ENCODE data around the gene HIP1. TPM values are rescaled to one million over a fixed set of nuclear protein-coding genes. Genes with fewer than 3 reads are reported as not detected.

HIP1 gene
- total and polyA plus RNA-seq, 2 of the 4 experiments (the other 2 are of a cell fraction) = 6.8 to 10.0 TPM

GRCh38 chr7:75559976-75560365, 178.8 kb downstream of the HIP1 start:
- no peaks in the 10 kb centered on the region for H3K27me3 ChIP-seq (ENCODE audit: control insufficient read depth, insufficient read depth, low read length)
- H3K23ac ChIP-seq (ENCODE audit: low read depth, low read length) = no peak overlapping the region
- TF ChIP-seq RCOR1 (IDR thresholded peaks at IDR 0.05; ENCODE audit: insufficient replicate concordance, low read length) (no peak), MXI1 (IDR thresholded peaks at IDR 0.05; ENCODE audit: borderline replicate concordance, low read depth, low read length) (no peak), MAZ (IDR thresholded peaks at IDR 0.05; ENCODE audit: borderline replicate concordance, low read depth, low read length) (no peak), CHD1 (IDR thresholded peaks at IDR 0.05; ENCODE audit: low read depth, low read length) (no peak), MAFK (IDR thresholded peaks at IDR 0.05; ENCODE audit: low read depth, low read length) (no peak), SMC3 (IDR thresholded peaks at IDR 0.05; ENCODE audit: low read depth, low read length) (no peak), POLR2A (IDR thresholded peaks at IDR 0.05; ENCODE audit: low read depth, low read length) (no peak)
- TF ChIP-seq, protein P1, sequence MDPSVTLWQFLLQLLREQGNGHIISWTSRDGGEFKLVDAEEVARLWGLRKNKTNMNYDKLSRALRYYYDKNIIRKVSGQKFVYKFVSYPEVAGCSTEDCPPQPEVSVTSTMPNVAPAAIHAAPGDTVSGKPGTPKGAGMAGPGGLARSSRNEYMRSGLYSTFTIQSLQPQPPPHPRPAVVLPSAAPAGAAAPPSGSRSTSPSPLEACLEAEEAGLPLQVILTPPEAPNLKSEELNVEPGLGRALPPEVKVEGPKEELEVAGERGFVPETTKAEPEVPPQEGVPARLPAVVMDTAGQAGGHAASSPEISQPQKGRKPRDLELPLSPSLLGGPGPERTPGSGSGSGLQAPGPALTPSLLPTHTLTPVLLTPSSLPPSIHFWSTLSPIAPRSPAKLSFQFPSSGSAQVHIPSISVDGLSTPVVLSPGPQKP (IDR thresholded peaks at IDR 0.05; ENCODE audit: borderline replicate concordance, low read depth, low read length) = no peak
- H3K56ac ChIP-seq (ENCODE audit: extremely low read depth, insufficient read depth, low read length) = no peak overlapping the region
- peaks cover 2% of the 10 kb centered on the region; the same call in 1 of the 2 replicates for H3K4me1 ChIP-seq (ENCODE audit: control insufficient read depth, insufficient read depth, low read length)
- no CpG with 5 or more reads among the region's 6 CpGs for WGBS, 2 experiments (ENCODE audit: extremely low coverage in 2 of 2, insufficient read length in 1 of 2)
- ChIA-PET POLR2A (ENCODE audit: unreplicated experiment) (no interaction called here), CTCF (no interaction called here)
- no peak overlapping the region for H2BK20ac ChIP-seq (ENCODE audit: low read depth, low read length)
- no TSS peak for BruUV-seq (replicated peaks)
- dilution Hi-C loops (cut with HindIII; ENCODE audit: low sequenced_read_pairs, unreplicated experiment) (no loop called here), in situ Hi-C loops (cut with MboI; ENCODE audit: low sequenced_read_pairs) (no loop called here), intact Hi-C loops (cut with micrococcal nuclease) (no loop called here)
- no peak overlapping the region for H3K4me2 ChIP-seq (ENCODE audit: low read depth, low read length)
- no peak for ATAC-seq (ENCODE audit: low read depth)
- peaks cover 14% of the 10 kb centered on the region for H3K9me1 ChIP-seq (ENCODE audit: insufficient read depth, low read length)
- H3K4ac ChIP-seq (ENCODE audit: low read depth, low read length) = no peak overlapping the region
- no peak for DNase-seq
- H3K9ac ChIP-seq (ENCODE audit: low read depth, low read length) = no peak overlapping the region
- H2BK15ac ChIP-seq (ENCODE audit: low read depth, low read length) = no peak overlapping the region
- H4K8ac ChIP-seq (ENCODE audit: low read depth in 2 of 2, low read length in 2 of 2) = no peak overlapping the region
- H4K5ac ChIP-seq (ENCODE audit: low read depth, low read length) = no peak overlapping the region
- no peak overlapping the region for H3K27ac ChIP-seq (ENCODE audit: insufficient read depth, low read length)
- no peak overlapping the region for H2AK9ac ChIP-seq (replicated peaks; ENCODE audit: low read depth, low read length, poor library complexity)
- no peak overlapping the region for H2AK5ac ChIP-seq (ENCODE audit: low read depth, low read length)
- H2AFZ ChIP-seq (replicated peaks; ENCODE audit: low read length, poor library complexity) = no peak overlapping the region
- peaks cover 47% of the 10 kb centered on the region for H3K36me3 ChIP-seq (ENCODE audit: control insufficient read depth, insufficient read depth, low read length)
- no peak overlapping the region for H4K91ac ChIP-seq (ENCODE audit: insufficient read depth, low read depth, low read length)
- H3K4me3 ChIP-seq (ENCODE audit: insufficient read depth, low read depth, low read length) = no peak overlapping the region
- peaks cover 2% of the 10 kb centered on the region; the same call in 1 of the 2 replicates for H4K20me1 ChIP-seq (ENCODE audit: insufficient read depth, low read length)
- no peaks in the 10 kb centered on the region for H3K9me3 ChIP-seq (ENCODE audit: control insufficient read depth, insufficient read depth, low read length)
- H3K18ac ChIP-seq (ENCODE audit: low read depth, low read length) = no peak overlapping the region
- H3K14ac ChIP-seq (replicated peaks; ENCODE audit: low read depth, low read length) = no peak overlapping the region
- H2BK120ac ChIP-seq (ENCODE audit: low read depth, low read length) = no peak overlapping the region
- no peaks in the 10 kb centered on the region for H3K79me1 ChIP-seq (ENCODE audit: low read depth in 1 of 2, low read length in 2 of 2)
- H2BK5ac ChIP-seq (ENCODE audit: low read depth, low read length, poor library complexity, severe bottlenecking) = no peak overlapping the region
